ENCODE measurements around the gene GRM7.

The GRM7 gene

DNA sequence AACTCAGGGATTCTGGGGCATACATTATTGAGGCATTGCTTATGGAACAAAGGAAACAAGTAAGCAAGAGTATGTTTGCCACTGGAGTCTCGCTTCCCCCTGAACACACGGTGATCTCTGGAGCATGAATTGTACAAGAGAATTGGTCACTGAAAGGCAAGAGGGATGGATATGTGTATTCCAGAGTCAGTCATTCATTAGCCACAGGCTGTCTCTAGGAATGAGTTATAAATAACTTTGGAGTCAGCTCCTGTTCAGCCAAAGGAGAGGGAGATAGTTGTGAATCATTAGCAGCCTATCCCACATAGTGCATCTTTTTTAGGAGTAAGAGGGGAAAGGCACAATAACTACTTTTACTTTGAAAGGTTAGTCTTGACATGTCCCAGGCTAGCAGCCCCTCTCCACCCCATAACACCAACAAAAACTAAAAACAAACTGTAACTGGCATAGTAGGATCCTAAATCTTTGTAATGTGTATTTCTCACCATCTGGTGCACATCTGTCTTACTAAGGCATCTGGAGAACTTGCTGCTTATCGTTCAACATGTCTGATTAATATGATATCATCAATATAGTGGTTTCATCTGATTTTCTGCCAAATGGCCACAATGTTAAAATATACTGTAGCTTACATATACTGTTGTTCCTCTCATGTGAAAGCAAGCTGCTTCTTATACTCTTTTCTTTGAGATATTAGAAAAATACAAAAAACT lies 462.2 kb downstream of the GRM7 start:
- DNase-seq: no peak

DNA sequence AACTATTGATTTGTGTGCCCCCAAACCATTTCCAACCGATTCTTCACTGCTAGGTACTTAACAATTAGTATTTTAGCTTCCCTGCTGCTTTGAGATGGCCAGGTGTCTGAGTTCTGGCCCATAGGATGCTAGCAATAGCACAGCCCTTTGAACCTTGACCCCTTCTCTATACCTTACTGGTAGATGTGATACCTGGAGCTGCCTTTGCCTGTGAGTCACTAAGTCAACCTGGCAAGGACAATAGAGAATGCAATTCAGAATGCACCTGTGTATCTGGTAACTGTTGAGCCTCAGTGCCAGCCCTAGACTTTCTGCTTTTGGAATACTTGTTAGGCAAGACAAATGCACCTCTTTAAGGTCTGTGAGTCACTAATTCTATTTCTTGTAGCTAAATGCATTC lies 467.4 kb downstream of the GRM7 start:
- no peak for DNase-seq

DNA sequence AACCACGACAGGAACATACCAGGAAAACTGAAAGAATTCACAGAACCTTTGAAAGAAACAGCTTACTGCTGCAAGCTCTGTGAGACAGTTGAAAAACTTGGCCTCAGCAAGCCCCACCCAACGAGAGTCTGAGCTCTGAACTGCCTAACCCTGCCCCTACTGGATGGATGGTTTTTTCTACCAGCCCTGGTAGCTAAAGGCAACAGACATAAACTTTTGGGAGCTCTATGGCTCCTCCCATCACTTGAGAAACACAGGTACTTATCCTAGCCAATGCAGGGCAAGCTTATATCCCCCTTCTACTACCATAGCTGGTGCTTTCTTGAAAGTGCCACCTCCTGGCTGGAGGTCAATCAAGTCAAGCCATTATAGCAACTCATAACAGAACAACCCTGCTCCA lies 471.8 kb downstream of the GRM7 start:
- no peak for DNase-seq

DNA sequence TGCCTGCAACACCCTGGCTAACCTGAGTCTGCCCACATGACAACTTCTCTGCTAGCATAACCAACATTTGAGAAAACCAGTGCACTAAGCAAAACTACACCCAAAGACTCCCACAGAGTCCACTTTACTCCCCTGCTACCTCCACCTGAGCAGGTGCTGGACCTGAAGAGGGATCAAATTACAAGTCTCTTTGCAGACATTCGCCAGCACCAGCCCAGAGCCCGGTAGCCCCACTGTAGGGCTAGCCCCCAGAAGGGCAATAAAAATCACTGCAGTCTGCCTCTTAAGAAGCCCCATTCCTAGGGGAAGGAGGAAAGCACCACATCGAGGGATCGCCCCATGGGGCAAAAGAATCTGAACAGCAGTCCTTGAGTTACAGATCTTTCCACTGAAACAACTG lies 472.2 kb downstream of the GRM7 start:
- no peak for DNase-seq

DNA sequence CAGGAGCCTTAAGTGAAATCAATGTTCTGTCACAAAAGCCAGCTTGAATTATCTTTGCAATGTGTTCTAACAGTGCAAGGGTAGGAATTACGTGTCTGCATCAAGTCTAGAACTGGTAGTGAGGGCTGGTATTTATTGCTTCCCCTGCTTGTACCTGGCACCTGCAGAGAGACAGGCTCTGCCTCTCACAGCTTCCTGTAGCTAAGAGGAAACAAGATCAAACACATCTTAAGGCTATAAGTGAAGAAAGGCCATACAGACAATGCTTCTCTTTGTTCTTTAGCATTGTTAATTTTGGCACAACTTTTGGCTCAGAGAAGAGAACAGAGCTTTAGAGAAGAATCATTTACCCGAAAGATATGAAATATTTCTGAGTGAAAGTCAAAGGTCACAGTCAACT lies 479.9 kb downstream of the GRM7 start:
- DNase-seq: no peak

DNA sequence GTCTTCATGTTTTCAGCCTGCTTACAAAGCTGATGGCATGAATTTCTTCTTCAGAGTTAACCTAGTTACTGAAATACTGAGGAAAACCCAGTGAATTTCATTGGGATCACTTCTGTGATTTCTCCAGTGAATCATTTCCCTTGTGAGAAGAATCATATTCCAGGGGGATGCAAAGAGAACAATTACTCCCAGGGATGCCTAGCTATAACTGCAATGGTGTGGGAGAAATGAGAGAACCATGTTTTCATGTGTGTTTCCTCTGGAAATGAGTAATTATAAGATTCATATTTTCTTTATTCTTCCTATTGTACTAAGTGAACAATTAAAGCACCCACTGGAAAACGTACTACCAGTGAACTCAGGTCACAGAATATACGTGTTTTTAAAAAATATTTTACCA lies 485.4 kb downstream of the GRM7 start:
- DNase-seq: no peak

DNA sequence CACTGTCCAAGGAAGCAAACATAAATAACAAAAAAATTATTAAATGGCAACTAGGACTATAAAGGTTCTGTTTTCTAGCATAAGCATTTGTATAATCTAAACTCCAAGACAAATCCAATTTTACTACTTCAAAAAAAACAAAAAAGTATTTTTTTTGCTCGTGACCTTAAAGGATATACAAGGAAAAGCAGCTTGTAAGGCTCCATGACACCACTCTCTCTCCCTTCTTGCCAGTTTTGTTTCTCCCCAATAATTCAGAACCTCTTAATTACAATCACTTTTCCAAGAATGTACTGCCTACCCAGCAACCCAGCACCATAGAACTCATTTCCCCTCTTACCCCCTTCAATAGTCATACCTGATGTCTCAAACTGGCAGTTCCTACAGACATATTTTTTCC lies 496.2 kb downstream of the GRM7 start:
- DNase-seq: no peak

DNA sequence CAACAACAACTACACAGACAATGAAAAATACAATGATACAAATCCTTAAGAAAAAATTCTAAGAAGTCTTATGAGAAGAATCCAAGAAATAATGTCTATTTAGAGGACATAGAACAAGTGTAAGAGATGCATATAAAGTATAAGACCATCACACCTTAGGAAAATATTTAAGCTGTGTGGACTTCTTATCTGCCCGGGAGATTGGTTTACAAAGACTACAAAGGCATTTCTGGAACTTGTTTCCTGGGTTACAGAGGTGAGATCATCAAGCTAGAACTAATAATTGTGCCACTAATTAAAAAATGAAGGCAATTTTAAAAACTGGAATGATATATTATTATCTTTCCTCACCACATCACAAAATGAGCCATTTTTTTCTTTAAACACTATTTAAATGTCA lies 507.1 kb downstream of the GRM7 start:
- no peak for DNase-seq

DNA sequence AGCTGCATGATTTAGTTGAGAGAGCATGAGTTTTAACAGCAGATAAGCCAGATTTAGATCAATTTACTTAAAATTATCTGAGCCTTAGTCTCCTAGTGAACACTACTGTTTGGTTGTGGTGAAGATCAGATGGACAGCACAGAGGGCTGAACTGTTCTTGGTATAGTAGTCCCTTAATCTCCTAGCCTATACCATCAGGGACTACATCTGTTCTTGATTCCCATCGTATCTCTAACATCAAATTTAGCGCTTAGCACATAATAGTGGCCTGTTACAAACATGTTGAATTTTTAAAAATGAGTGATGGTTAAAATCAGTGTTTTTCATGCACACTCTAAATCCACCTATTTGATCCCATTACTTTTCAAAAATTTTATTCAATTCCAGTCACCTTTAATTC lies 507.7 kb downstream of the GRM7 start:
- DNase-seq: no peak

DNA sequence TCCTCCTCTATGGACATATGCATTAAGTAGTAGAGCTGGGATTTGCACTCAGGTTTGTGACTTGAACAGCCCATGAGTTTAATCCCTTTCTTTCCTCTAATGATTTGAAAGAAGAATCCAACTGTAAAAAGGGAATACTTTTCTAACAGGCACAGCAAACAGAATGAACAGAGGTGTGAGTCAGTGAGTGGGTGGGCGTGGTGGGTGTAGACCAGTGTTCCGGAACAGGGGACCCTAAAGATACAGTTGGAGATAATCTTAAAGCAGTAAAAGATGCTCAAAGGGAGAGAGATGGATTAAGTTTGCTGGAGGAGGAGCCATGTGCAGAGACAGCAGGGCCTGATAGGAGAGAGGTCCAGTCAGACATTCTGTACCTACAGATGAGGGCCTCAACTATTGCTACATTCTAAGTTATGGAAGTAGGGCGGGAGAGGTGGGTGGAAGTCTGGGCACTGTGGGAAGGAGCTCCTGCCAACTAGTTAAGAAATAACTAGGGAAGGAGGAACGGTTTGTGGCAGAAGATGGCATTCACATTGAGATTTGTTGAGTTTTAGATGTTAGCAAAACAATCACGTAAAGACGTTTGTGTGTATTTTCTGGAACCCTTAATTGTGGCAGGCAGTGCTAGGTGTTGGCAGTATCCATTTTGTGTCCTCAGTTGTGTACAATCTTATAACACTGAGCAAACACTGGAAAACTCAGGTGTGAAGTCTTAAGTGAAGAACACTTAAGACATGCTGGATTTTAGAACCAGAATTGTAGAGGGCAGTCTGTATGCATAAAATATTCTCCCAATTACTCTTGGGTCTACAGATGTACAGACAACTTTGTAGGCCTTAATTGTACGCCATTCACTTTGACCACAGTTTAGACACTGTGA lies 511.0 kb downstream of the GRM7 start:
- no peak for DNase-seq

DNA sequence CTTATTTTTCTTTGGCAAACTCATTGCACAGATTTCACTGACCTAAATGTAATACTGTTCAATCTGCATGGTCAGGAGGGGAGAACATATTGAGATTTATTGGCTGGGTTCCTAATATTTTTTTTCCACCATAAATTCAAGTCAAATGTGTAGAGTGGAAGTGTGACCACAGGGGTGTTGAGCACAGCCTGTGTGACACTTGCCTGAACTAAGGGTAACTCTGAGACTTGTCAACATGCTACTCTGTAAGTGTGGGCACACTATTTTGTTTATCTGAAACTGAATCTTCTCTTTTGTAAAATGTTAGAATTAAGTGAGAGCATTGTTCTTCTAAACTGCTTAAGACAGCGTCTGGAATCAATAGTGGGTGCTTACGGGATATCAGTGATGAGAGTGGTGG lies 516.2 kb downstream of the GRM7 start:
- no peak for DNase-seq

DNA sequence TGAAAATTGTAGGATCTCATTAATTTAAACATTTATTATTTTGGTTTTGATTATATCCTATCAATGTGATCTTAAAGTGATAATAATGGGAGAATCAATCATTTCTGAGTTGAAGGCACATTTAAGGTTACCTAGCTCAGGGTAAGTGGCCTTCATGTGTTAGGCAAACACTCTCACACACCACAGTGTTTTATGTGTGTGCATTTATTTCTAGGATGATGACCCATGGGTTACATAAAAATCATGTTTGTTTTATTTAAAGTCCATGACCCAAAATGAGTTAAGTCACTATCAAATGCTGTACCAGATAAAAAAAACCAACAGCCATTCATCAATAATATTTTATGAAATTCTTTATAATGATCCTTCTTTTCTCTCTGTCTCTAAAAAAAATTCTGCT lies 520.8 kb downstream of the GRM7 start:
- no peak for DNase-seq

DNA sequence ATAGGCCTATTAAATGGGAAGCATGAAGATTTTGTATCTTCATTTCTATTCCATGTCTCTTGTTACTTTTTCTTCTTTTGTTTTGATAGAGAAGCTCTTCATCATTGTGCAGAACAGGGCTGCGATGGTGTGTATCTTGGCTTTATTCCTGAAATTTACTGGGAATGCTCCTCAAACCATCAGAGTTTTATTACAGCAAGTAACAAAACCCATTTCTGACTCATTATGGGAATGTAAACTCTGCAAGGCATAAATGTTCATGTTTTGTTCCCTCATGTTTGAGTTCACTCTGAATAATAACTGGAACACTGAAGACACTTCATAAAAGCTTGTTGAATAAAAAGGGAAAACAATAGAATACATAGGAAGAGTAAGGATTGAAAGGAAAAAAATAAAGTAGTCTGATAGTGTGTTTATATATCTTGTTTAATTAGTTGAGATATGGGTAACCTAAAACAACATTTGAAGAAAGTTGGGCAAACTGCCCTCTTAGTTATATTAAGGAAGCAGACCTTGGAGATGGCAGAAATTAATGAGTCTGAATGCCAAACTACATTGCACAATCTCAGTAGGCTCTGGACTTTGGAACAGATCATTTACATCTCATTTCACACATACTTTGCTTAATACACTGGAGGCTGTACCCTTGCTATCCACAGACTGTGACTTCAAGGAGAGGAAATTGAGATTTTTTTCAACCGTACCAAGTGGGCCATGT lies 521.5 kb downstream of the GRM7 start:
- DNase-seq: no peak

DNA sequence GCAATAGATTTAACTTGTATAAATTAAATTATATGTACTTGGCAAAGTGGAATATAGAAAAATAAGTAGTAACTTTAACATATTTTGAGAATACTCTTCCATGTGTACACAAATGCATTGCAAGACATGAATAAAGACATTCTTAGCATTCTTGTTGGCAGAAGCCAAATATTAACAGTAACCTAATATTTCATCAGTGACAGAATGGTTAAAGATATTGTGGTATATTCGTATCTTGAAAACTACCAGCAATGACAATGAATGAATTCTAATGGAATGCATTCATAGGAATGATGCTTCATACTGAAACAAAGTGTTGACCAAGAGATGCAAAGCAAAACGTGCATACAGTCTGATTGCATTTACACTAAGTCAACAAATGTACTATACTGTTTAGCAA lies 524.7 kb downstream of the GRM7 start:
- DNase-seq: no peak

DNA sequence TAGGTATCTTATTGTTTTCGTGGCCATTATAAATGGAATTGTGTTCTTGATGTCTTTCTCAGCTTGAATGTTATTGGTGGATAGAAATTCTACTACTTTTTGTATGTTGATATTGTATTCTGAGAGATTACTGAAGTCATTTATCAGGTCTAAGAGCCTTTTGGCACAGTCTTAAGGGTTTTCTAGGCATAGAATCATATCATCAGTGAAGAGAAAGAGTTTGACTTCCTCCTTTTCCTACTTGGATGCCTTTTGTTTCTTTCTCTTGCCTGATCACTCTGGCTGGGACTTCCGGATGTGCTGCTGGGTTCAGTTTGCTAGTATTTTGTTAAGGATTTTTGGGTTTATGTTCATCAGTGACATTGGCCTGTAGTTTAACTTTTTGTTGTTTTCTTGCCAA lies 527.1 kb downstream of the GRM7 start:
- DNase-seq: no peak

DNA sequence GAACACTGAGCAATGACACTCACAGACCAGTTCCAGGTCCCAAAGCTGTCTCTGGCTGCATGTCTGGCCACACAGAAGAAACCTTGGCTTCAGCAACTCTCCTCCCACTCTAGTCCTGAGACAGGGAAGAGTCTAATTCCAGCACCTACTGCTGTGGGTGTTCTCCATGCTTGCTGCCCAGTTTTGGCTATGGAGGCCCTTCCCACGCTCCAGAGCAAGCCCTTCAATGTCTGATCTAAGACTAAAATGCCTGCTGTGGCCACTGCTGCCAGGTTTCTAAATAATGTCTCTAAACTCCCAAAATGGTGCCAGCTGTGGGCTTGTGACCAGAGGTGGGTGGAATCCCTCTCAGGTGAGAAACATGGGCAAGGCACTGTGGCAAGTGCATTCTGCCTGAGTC lies 531.3 kb downstream of the GRM7 start:
- no peak for DNase-seq

DNA sequence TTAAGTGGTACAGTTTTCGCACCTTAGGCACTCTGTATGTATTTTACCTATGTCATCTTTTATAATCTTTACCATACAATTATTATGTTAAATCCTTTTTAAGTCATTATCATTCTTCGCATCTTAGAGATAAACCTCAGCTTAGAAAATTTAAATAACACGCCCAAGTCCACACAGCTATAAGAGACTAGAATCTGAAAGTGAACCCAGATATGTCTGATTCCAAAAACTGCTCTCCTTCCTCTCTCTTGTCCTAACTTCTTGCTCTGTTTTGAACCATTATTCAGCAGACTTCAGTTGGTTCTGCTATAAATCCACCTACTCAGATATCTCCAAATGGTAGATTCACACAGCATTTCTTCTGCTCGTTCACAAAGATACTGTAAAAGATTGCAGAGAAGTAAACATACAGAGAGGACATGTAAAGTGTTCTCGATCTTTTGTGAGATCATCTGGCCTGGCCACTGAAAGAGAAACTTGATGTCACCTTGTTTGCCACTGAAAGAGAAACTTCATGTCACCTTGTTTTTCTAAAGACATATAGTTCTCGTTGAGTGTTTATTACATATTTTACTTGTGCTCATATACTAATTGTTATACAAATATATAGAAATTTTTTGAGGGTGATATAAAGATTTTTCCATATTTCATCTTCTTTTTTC lies 533.2 kb downstream of the GRM7 start:
- no peak for DNase-seq

DNA sequence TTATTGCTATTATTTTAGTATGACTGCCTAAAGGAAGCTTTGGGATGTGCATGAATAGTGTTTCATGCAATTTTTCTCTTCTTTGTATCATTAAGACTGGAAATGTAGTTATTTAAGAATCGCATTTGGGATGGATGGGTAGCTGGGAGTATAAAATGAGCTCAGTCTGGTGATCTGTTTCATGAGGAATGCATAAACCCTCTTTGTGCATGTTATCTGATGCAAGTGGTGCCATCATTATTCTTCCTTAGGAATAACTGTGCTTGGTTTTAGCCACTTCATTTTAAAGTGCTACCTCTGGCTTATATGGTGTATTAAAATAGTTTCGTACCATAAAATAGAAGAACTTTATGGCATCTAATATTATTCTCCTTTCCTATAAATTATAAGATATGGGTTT lies 535.6 kb downstream of the GRM7 start:
- no peak for DNase-seq

DNA sequence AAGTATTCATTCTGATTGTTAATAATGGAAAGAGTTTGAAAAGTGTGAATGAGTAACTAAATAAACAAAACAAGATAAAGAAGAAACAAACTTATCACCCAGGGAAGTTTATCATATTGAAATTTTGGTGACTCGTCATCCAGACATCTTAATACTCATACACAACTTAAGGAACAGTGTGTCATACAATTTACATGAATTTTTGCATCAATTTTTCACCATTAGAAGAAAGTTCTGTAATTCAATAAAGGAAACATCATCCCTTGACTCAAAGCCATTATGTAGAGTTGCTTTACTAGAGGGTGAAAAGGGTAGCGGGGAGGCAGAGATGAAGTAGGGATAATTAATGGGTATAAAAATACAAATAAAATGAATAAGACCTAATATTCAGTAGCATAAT lies 536.2 kb downstream of the GRM7 start:
- DNase-seq: no peak

DNA sequence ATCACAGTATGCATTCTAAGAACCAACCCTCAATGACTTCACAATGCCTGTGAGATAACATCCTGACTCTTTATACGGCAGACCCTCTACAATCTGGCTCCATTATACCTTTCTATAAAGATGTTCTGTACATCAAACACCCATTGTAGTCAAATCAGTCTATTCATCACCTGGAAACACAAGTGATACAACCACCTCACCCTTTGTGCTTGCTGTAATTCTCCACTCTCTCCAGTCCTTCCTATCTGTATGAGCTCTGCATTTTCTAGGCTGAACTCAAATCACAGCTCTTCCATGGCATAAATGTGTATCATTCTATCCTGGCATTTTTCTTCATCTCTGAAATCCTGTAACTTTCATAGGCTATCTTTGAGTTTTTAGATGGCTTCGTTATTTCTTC lies 539.4 kb downstream of the GRM7 start:
- no peak for DNase-seq

DNA sequence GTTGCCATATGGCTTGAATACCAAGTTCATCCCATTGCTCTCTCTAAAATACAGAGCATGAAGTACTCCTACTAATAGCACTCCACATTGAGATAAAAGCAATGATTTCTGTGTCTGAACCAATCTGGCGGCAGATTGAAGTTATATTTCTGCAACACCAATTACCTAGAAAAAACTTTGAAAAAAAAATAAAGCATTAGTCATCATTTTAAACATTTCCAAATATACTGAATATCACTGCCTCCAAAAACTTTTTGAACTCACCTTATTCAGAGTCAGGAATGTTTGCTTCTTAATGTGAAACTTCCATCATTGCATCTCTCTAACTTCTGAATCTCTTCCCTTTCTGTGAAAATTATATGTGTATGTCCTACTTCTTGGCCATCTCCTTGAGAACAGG lies 540.5 kb downstream of the GRM7 start:
- DNase-seq: no peak

DNA sequence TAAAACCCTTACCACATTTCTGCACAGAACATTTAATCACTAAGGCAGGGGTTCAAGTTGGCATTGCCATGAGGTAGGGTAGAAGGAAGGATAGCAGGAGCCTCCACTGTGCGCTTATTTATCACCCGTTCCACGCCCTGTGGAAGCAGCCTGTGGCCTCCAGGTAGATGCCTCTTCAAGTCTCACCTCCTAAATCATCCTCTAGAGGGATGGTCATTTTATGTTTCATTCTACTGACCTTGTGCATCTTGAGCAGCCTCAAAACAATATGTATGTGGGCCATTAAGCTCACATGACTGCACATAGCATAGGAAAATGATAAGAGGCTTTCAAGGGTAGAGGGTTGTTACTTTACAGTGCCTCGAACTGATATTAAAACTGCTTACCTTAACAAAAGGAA lies 546.2 kb downstream of the GRM7 start:
- no peak for DNase-seq

DNA sequence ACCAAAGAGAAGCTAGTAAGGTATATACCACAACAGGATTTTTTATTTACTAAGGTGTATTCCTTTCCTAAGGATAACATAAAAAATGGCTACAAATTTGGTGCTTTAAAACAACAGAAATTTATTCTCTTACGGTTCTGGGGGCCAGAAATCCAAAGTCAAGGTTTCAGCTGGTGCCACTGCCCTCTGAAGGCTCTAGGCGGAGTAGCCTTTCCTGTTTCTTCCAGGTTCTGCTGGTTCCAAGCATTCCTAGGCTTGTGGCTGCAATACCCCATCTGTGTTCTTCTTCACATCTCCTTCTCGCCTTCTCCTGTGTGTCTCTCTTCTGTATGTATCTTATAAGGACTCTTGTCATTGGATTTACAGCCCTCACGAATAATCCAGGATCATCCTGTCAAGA lies 549.9 kb downstream of the GRM7 start:
- DNase-seq: no peak
